ENCODE measurements around the gene EID2. TPM values are rescaled to one million over a fixed set of nuclear protein-coding genes. Genes with fewer than 3 reads are reported as not detected.

The EID2 gene
- total RNA-seq, 1 donor from 2014 or later, result 17.0 TPM

- Mint-ChIP-seq H3K4me3 (no peak overlapping the region), H3K27ac (no peak overlapping the region), H3K4me1 (ENCODE audit: low read depth) (peaks cover 11% of the 10 kb centered on the region), H3K27me3 (ENCODE audit: insufficient read depth) (peaks cover 57% of the 10 kb centered on the region), H3K9me3 (no peaks in the 10 kb centered on the region), H3K36me3 (ENCODE audit: low read depth) (no peaks in the 10 kb centered on the region)
- intact Hi-C loops (cut with micrococcal nuclease), result no loop called here
- no peak for DNase-seq (ENCODE audit: low spot score)
These were observed 31.3 kb downstream of the EID2 start for GRCh38 chr19:39508629-39509028.

GRCh38 chr19:39507715-39508364 lies 32.1 kb downstream of the EID2 start:
- H3K27ac Mint-ChIP-seq, result peak overlapping the region; percentile 68
- DNase-seq (ENCODE audit: low spot score), result no peak
- peaks cover 54% of the 10 kb centered on the region for H3K27me3 Mint-ChIP-seq (ENCODE audit: insufficient read depth)
- no peaks in the 10 kb centered on the region for H3K36me3 Mint-ChIP-seq (ENCODE audit: low read depth)
- intact Hi-C loops (cut with micrococcal nuclease), result loop anchor here (1.0 to 2.0 kb wide), 3 partner anchors 24 to 96 kb away; partner anchors contain the start of genes EID2B, PLEKHG2 and TIMM50
- H3K9me3 Mint-ChIP-seq, result no peaks in the 10 kb centered on the region
- H3K4me3 Mint-ChIP-seq, result peak overlapping the region; percentile 82
- peaks cover 16% of the 10 kb centered on the region for H3K4me1 Mint-ChIP-seq (ENCODE audit: low read depth)

- H3K4me3 Mint-ChIP-seq, result peak overlapping the region; percentile 82
- no peaks in the 10 kb centered on the region for H3K36me3 Mint-ChIP-seq (ENCODE audit: low read depth)
- peak; percentile 54 for DNase-seq (ENCODE audit: low spot score)
- no peak overlapping the region for H3K27ac Mint-ChIP-seq
- intact Hi-C loops (cut with micrococcal nuclease), result loop anchor here (1.0 to 2.0 kb wide), 3 partner anchors 25 to 95 kb away; partner anchors contain the start of genes EID2B, PLEKHG2 and TIMM50
- H3K27me3 Mint-ChIP-seq (ENCODE audit: insufficient read depth), result peaks cover 51% of the 10 kb centered on the region
- peaks cover 16% of the 10 kb centered on the region for H3K4me1 Mint-ChIP-seq (ENCODE audit: low read depth)
- no peaks in the 10 kb centered on the region for H3K9me3 Mint-ChIP-seq
These were observed 32.8 kb downstream of the EID2 start for GRCh38 chr19:39506944-39507714.

- Mint-ChIP-seq H3K36me3 (ENCODE audit: low read depth) (no peaks in the 10 kb centered on the region), H3K9me3 (no peaks in the 10 kb centered on the region), H3K27me3 (ENCODE audit: insufficient read depth) (peaks cover 53% of the 10 kb centered on the region), H3K4me1 (ENCODE audit: low read depth) (peaks cover 16% of the 10 kb centered on the region), H3K4me3 (peak overlapping the region; percentile 50), H3K27ac (peak overlapping the region; percentile 36)
- DNase-seq (ENCODE audit: low spot score), result no peak
- intact Hi-C loops (cut with micrococcal nuclease), result loop anchor here (2.0 kb wide), 1 partner anchor 26 kb away; the partner anchor contains the start of gene TIMM50
These were observed 33.4 kb downstream of the EID2 start for GRCh38 chr19:39506598-39506943.

- Mint-ChIP-seq H3K27ac (no peak overlapping the region), H3K9me3 (no peaks in the 10 kb centered on the region), H3K36me3 (ENCODE audit: low read depth) (peaks cover 2% of the 10 kb centered on the region), H3K4me3 (no peak overlapping the region), H3K27me3 (ENCODE audit: insufficient read depth) (peaks cover 70% of the 10 kb centered on the region), H3K4me1 (ENCODE audit: low read depth) (peaks cover 27% of the 10 kb centered on the region)
- intact Hi-C loops (cut with micrococcal nuclease), result loop anchor here (1.0 kb wide), 2 partner anchors 63 to 106 kb away; no protein-coding TSS in a partner anchor
- peak; percentile 76 for DNase-seq (ENCODE audit: low spot score)
These were observed 37.1 kb downstream of the EID2 start for GRCh38 chr19:39502640-39503417.

- no peak overlapping the region for H3K27ac Mint-ChIP-seq
- H3K4me3 Mint-ChIP-seq, result no peak overlapping the region
These were observed 38.6 kb downstream of the EID2 start for GRCh38 chr19:39501340-39501739.

GRCh38 chr19:39500543-39500942 lies 39.4 kb downstream of the EID2 start:
- peaks cover 62% of the 10 kb centered on the region for H3K27me3 Mint-ChIP-seq (ENCODE audit: insufficient read depth)
- H3K4me3 Mint-ChIP-seq, result no peak overlapping the region
- peaks cover 22% of the 10 kb centered on the region for H3K4me1 Mint-ChIP-seq (ENCODE audit: low read depth)
- H3K27ac Mint-ChIP-seq, result no peak overlapping the region
- H3K36me3 Mint-ChIP-seq (ENCODE audit: low read depth), result peaks cover 2% of the 10 kb centered on the region
- intact Hi-C loops (cut with micrococcal nuclease), result no loop called here
- no peaks in the 10 kb centered on the region for H3K9me3 Mint-ChIP-seq
- DNase-seq (ENCODE audit: low spot score), result no peak

More at GRCh38 chr19:39501340-39501739, 38.6 kb downstream of the EID2 start:
- intact Hi-C loops (cut with micrococcal nuclease), result no loop called here
- Mint-ChIP-seq H3K36me3 (ENCODE audit: low read depth) (peaks cover 2% of the 10 kb centered on the region), H3K9me3 (no peaks in the 10 kb centered on the region), H3K4me1 (ENCODE audit: low read depth) (peaks cover 23% of the 10 kb centered on the region), H3K27me3 (ENCODE audit: insufficient read depth) (peaks cover 69% of the 10 kb centered on the region)
- no peak for DNase-seq (ENCODE audit: low spot score)

- Mint-ChIP-seq H3K4me3 (no peak overlapping the region), H3K27me3 (ENCODE audit: insufficient read depth) (peaks cover 60% of the 10 kb centered on the region), H3K36me3 (ENCODE audit: low read depth) (peaks cover 2% of the 10 kb centered on the region), H3K4me1 (ENCODE audit: low read depth) (peaks cover 20% of the 10 kb centered on the region), H3K9me3 (no peaks in the 10 kb centered on the region), H3K27ac (no peak overlapping the region)
- no peak for DNase-seq (ENCODE audit: low spot score)
- intact Hi-C loops (cut with micrococcal nuclease), result loop anchor here (2.0 kb wide), 2 partner anchors 15 to 19 kb away; partner anchors contain the start of genes SELENOV and TIMM50
These were observed 40.0 kb downstream of the EID2 start for GRCh38 chr19:39499932-39500331.

GRCh38 chr19:39498798-39499642 lies 40.9 kb downstream of the EID2 start, which contains the start of gene DLL3:
DLL3 (plus strand) TSS chr19:39498947; CDS start chr19:39498975, 28 bp downstream.
- Mint-ChIP-seq H3K9me3 (no peaks in the 10 kb centered on the region), H3K27ac (peak within 1 kb of the TSS; percentile 10), H3K27me3 (ENCODE audit: insufficient read depth) (peaks cover 51% of the 10 kb centered on the region), H3K36me3 (ENCODE audit: low read depth) (peaks cover 2% of the 10 kb centered on the region), H3K4me1 (ENCODE audit: low read depth) (peaks cover 20% of the 10 kb centered on the region), H3K4me3 (peak within 1 kb of the TSS; percentile 41)
- intact Hi-C loops (cut with micrococcal nuclease), result loop anchor here (2.0 kb wide), 2 partner anchors 16 to 18 kb away; partner anchors contain the start of genes SELENOV and TIMM50
- no peak for DNase-seq (ENCODE audit: low spot score)

- peaks cover 2% of the 10 kb centered on the region for H3K36me3 Mint-ChIP-seq (ENCODE audit: low read depth)
- H3K9me3 Mint-ChIP-seq, result no peaks in the 10 kb centered on the region
- intact Hi-C loops (cut with micrococcal nuclease), result loop anchor here (2.0 kb wide), 2 partner anchors 17 kb away; partner anchors contain the start of genes SELENOV and TIMM50
- peak overlapping the region; percentile 41 for H3K4me3 Mint-ChIP-seq
- peaks cover 43% of the 10 kb centered on the region for H3K27me3 Mint-ChIP-seq (ENCODE audit: insufficient read depth)
- DNase-seq (ENCODE audit: low spot score), result no peak
- H3K4me1 Mint-ChIP-seq (ENCODE audit: low read depth), result peaks cover 17% of the 10 kb centered on the region
- peak overlapping the region; percentile 10 for H3K27ac Mint-ChIP-seq
These were observed 41.8 kb downstream of the EID2 start for GRCh38 chr19:39497996-39498797.

GRCh38 chr19:39497701-39497995 lies 42.3 kb downstream of the EID2 start:
- Mint-ChIP-seq H3K9me3 (no peaks in the 10 kb centered on the region), H3K27ac (no peak overlapping the region), H3K36me3 (ENCODE audit: low read depth) (peaks cover 4% of the 10 kb centered on the region), H3K27me3 (ENCODE audit: insufficient read depth) (peaks cover 42% of the 10 kb centered on the region), H3K4me1 (ENCODE audit: low read depth) (peaks cover 14% of the 10 kb centered on the region), H3K4me3 (no peak overlapping the region)
- intact Hi-C loops (cut with micrococcal nuclease), result no loop called here
- no peak for DNase-seq (ENCODE audit: low spot score)

Measured in activated T-helper 1 cell treated with anti-CD3 and anti-CD28 coated beads, Interleukin-12 subunit alpha, Interleukin-12 subunit beta, Interleukin-2, Interleukin-4 antibody, amounts not matched to agents 30 ng/mL and 10 ng/mL and 1 ng/mL, durations not matched to agents 14 hours and 24 hours and 36 hours (primary cell).